ENCODE data around the gene TECPR2.

Gene TECPR2

DNA sequence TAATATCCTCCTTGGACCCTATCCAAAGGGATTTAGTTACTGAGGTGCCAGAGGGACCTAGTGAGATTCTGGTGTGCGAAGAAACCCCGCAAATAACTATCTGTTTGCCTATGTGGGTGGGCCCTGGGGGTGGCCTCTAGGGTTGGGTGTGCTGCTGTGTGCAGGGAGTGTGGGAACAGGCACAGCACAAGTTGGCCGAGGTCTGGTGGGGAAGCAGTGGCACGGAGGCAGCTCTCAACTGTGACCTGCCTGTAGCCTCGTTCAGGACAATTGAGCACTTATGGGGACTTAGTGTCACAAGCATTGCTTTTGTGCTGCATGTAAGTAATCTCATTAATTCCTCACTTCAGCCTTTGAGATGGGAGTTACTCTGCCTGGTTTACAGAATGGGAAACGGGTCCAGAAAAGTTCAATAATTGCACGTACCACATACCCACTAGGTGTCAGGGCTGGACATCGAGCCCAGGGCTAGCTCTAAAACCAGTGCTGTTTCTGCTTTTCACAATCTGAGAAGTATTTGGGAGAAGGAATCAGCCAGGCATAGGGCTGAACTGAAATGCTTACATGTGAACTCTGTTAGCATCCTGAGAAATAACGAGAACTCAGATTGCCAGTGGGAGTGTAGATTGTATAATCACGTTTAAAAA is 58.8 kb downstream of the TECPR2 start:
- TF ChIP-seq CTCF (IDR thresholded peaks at IDR 0.05): no peak

DNA sequence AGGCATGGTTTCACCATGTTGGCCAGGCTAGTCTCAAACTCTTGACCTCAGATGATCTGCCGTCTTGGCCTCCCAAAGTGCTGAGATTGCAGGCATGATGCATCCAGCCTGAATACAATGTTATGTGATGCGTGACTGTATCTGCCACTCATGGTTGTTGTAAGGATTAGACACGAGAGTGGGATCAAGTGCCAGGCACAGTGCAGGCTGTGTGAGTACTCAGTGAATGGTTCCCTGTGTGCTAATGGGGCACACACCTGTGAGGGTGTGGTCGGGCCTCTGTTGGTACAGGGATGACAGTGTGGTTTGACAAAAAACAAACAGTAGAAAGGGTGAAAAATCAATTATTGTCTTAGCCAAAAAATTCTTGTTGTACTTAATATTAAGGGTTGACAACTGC is 61.8 kb downstream of the TECPR2 start:
- no peak for TF ChIP-seq CTCF (IDR thresholded peaks at IDR 0.05)

GRCh38 chr14:102424923-102425322 is 62.2 kb downstream of the TECPR2 start:
- TF ChIP-seq CTCF (IDR thresholded peaks at IDR 0.05): no peak

DNA sequence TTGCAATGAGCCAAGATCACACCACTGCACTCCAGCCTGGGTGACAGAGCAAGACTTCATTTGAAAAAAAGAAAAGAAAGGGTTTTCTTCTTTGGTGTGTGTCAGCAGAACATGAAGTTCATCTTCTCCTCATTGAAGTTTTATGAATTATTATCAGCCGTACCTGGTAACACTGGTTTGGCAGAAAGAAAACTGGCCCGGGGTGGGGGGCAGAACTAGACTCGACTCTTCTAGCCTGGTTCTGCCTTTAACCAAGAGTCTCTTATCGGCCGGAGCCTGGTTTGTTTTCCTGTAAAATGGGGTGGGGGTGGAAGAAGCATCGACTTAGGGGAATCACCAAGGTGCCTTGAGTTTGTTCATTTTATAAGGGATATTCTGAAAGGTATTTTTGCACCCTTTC is 64.1 kb downstream of the TECPR2 start:
- TF ChIP-seq CTCF (IDR thresholded peaks at IDR 0.05): no peak

GRCh38 chr14:102427642-102428041 is 64.9 kb downstream of the TECPR2 start:
- TF ChIP-seq CTCF (IDR thresholded peaks at IDR 0.05): no peak

DNA sequence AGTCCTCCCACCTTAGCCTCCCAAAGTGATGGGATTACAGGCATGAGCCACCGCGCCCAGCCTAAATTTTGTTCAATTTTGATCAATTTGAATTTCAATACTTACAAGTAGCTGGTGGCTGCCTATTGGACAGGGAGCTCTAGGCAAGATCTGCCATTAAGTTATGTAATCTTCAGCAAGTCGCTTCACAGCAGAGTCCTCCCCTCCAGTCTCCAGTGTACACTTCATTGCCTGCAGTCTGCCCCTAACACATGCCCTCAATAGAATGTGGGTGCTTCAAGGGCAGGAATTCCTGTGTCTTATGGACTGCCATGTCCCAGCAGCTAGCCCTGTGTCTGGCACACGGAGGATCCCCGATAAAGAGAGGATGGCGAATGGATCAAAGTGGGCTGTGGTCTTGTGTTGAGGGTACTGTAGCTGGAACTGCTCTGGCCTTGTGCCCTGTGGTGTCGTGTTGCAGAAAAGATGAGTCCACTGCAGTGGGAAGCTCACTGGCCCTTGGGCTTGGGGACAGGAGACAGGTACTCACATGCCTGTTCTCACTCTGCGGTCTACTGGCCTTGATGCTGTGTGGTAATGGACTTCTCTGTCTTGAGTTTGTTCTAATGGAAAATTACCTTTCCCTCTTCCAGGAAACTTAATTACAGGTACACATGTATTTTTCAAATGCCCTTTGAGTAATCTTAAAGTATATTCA is 67.6 kb downstream of the TECPR2 start:
- no peak for TF ChIP-seq CTCF (IDR thresholded peaks at IDR 0.05)

DNA sequence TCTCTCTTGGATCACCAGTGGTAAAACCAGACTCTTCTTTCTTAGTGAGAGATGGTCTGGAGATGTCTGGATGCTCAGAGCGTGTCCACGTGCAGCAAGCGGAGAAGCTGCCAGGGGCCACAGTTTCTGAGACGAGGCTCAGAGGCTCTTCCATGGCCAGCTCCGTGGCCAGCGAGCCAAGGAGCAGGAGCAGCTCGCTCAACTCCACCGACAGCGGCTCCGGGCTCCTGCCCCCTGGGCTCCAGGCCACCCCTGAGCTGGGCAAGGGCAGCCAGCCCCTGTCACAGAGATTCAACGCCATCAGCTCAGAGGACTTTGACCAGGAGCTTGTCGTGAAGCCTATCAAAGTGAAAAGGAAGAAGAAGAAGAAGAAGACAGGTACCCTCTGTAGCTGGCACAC is 69.0 kb downstream of the TECPR2 start:
- no peak for TF ChIP-seq CTCF (IDR thresholded peaks at IDR 0.05)
